ENCODE data around the gene PRDM2.
A peak's percentile ranks its signal among the peaks of the same experiment; 100 is the strongest.

PRDM2 gene

DNA sequence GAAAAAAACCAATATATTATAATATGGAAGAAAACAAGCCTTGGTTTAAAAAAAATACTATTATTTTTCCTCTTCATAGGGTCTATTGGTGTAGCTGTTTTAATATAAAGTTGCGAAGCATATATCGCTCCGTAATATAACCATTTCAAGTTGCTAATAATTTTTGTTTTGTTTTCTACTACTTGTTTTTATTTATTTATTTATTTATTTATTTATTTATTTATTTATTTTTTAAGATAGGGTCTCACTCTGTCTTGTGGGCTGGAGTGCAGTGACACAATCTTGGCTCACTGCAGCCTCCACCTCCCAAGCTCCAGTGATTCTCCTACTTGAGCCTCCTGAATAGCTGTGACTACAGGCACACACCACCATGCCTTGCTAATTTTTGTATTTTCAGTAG lies 46.4 kb downstream of the PRDM2 start:
- no peak overlapping the region for H3K4me3 Mint-ChIP-seq
- H3K27me3 Mint-ChIP-seq (ENCODE audit: low read depth), result peaks cover 3% of the 10 kb centered on the region
- H3K4me1 Mint-ChIP-seq, result peaks cover 36% of the 10 kb centered on the region
- TF ChIP-seq, protein P1, sequence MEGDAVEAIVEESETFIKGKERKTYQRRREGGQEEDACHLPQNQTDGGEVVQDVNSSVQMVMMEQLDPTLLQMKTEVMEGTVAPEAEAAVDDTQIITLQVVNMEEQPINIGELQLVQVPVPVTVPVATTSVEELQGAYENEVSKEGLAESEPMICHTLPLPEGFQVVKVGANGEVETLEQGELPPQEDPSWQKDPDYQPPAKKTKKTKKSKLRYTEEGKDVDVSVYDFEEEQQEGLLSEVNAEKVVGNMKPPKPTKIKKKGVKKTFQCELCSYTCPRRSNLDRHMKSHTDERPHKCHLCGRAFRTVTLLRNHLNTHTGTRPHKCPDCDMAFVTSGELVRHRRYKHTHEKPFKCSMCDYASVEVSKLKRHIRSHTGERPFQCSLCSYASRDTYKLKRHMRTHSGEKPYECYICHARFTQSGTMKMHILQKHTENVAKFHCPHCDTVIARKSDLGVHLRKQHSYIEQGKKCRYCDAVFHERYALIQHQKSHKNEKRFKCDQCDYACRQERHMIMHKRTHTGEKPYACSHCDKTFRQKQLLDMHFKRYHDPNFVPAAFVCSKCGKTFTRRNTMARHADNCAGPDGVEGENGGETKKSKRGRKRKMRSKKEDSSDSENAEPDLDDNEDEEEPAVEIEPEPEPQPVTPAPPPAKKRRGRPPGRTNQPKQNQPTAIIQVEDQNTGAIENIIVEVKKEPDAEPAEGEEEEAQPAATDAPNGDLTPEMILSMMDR (IDR thresholded peaks at IDR 0.05; ENCODE audit: unreplicated experiment in 3 of 3), result no peak
- no peak overlapping the region for H3K27ac Mint-ChIP-seq
- H3K9me3 Mint-ChIP-seq, result no peaks in the 10 kb centered on the region
- peaks cover 16% of the 10 kb centered on the region for H3K36me3 Mint-ChIP-seq (ENCODE audit: low read depth)

DNA sequence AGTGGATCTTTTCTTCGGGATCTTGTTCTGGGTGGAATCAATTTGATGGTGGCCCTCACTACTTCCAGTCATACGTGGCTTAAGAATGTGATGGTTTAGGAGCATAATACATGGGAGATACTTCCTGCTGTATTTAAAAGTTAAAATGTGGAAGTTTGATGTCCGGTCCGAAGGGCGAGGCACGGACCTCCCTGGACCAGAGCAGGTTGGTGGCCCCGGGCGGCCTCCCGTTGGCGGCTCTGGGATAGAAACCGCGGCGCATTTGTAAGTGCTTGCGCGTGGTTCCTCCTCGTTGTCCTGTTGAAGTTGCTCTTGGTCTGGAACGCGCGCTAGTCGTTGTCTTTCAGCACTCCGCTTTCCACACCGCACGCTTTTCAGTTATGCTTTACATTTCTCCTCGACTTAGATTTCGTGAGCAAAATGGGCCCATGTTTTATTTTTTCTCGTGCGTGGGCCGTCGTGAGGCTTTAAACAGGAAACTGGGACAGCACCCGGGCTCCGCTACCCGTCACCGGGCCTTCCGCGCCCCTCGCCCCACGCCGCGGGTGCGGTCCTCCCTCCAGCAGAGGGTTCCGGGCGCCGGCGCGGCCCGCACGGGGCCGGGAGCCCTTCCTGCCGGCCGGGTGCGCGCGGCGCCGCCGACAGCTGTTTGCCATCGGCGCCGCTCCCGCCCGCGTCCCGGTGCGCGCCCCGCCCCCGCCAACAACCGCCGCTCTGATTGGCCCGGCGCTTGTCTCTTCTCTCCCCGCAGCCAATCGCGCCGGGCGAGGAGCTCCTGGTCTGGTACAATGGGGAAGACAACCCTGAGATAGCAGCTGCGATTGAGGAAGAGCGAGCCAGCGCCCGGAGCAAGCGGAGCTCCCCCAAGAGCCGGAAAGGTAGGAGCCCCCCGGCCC lies 48.9 kb downstream of the PRDM2 start:
- Mint-ChIP-seq H3K36me3 (ENCODE audit: low read depth) (peaks cover 16% of the 10 kb centered on the region), H3K4me1 (peaks cover 54% of the 10 kb centered on the region), H3K27ac (peak overlapping the region; percentile 93 to 97 (median 95)), H3K4me3 (peak overlapping the region; percentile 91 to 97 (median 91)), H3K27me3 (ENCODE audit: low read depth) (no peaks in the 10 kb centered on the region), H3K9me3 (no peaks in the 10 kb centered on the region)
- TF ChIP-seq, protein P1 (IDR thresholded peaks at IDR 0.05; ENCODE audit: unreplicated experiment in 3 of 3), result peak in 1 of 3 experiments; percentile 29

DNA sequence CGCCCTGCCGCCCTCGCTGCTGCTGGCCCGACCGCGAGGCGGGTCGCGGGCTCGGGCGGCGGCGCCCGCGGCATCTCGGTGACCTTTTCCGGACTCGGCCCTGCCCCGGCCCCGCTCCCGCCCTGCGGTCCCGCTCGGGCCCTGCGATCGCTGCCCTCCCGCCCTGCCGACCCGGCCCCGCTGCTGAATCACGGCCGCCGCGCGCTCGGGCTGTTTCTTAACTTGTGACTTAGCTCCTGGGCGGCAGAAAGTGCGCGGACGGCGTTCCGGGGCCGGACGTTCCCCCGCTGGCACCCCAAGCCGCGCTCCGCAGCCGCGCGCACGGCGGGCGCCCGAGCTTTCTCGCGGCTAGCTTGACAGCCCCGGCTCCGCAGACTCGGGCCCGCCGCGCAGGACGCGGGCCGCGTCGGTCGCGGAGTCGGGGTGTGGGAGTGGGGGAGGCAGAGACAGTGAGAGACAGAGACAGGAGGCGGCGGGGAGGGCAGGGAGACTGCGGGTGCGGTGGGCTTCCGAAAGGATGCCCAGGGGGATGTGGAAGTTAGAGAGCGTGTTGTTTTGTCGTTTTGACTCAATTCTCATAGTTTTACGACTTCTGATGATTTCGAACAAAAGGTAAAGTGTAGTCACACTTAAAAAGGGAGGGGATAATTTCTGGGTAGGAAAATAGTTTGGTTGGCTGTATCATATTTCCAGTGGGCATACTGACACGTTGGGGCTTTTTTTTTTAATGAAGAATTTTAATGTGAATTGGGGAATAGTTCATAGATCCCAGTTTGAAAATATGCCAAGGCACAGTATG lies 49.8 kb downstream of the PRDM2 start:
- Mint-ChIP-seq H3K27ac (peak overlapping the region; percentile 95 to 97 (median 96)), H3K36me3 (ENCODE audit: low read depth) (peaks cover 13% of the 10 kb centered on the region), H3K4me3 (peak overlapping the region; percentile 95 to 99 (median 98)), H3K27me3 (ENCODE audit: low read depth) (no peaks in the 10 kb centered on the region), H3K9me3 (no peaks in the 10 kb centered on the region), H3K4me1 (peaks cover 62% of the 10 kb centered on the region)
- TF ChIP-seq, protein P1 (IDR thresholded peaks at IDR 0.05; ENCODE audit: unreplicated experiment in 3 of 3), result no peak

DNA sequence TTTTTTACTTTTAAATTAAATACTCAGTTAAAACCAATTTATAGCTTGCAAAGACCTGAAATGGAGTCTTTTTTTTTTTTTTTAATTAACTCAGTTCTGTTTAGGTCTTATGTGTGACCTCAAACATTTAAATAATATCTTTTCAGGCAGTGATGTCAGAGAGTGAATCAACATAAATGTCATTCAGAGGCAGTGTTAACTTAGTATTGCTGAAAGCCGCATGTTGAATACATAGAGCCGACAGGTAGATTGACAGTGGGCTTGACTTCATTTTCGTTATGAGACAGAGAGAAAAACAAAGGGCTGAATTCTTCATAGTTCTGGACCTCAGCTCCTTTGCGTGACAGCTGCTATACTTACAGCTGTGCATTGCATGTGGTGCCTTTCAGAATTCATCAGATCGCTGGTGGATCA lies 51.5 kb downstream of the PRDM2 start:
- peak overlapping the region; percentile 58 to 95 (median 62) for H3K4me3 Mint-ChIP-seq
- H3K4me1 Mint-ChIP-seq, result peaks cover 70% of the 10 kb centered on the region
- H3K27ac Mint-ChIP-seq, result peak overlapping the region in 2 of 3 experiments; percentile 33 to 73

DNA sequence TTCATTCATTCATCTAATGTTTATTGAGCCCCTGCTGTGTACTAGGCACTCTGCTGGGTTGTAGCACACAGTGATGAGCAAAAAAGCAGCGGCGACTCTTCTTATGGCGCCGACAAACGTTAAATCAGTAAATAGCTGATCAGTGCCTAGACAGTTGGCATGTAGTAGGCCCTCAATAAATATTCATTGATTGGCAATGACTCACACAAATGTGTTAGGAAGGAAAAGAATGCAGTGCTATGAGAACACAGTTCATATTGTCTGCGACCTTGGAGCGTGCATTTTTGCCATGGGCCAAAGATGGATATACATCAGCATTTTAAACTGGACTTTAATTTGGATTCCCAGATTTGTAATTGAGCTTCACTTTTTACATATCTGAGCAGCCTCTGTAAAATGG lies 52.0 kb downstream of the PRDM2 start:
- peaks cover 72% of the 10 kb centered on the region for H3K4me1 Mint-ChIP-seq
- no peaks in the 10 kb centered on the region for H3K9me3 Mint-ChIP-seq
- H3K27me3 Mint-ChIP-seq (ENCODE audit: low read depth), result no peaks in the 10 kb centered on the region
- peaks cover 9% of the 10 kb centered on the region for H3K36me3 Mint-ChIP-seq (ENCODE audit: low read depth)
- TF ChIP-seq, protein P1 (IDR thresholded peaks at IDR 0.05; ENCODE audit: unreplicated experiment in 3 of 3), result no peak
- H3K27ac Mint-ChIP-seq, result no peak overlapping the region
- peak overlapping the region in 1 of 3 experiments; percentile 95 for H3K4me3 Mint-ChIP-seq

More for the DNA sequence above, 51.5 kb downstream of the PRDM2 start:
- Mint-ChIP-seq H3K36me3 (ENCODE audit: low read depth) (peaks cover 9% of the 10 kb centered on the region), H3K9me3 (no peaks in the 10 kb centered on the region), H3K27me3 (ENCODE audit: low read depth) (no peaks in the 10 kb centered on the region)
- TF ChIP-seq, protein P1 (IDR thresholded peaks at IDR 0.05; ENCODE audit: unreplicated experiment in 3 of 3), result no peak

Measured in nephron (organoid).